GM19035 (cell line): ENCODE data around the gene RADIL.
A peak's percentile ranks its signal among the peaks of the same experiment; 100 is the strongest.

Experiments used
- ATAC-seq: cut with Tn5 transposase; IDR thresholded peaks from one replicate; pipeline ENCODE4 v1.9.1; 2021; ENCODE audit not compliant: unreplicated experiment

The RADIL gene

GRCh38 chr7:4763091-4763793, 120.3 kb downstream of the RADIL start:
- no peak for ATAC-seq

- ATAC-seq = no peak
Measured at GRCh38 chr7:4762121-4763055, 121.1 kb downstream of the RADIL start.

- no peak for ATAC-seq
Measured at GRCh38 chr7:4760952-4761351, 122.6 kb downstream of the RADIL start.

- no peak for ATAC-seq
Measured at GRCh38 chr7:4759211-4759610, 124.3 kb downstream of the RADIL start.

GRCh38 chr7:4758791-4759190, 124.7 kb downstream of the RADIL start:
- no peak for ATAC-seq

- ATAC-seq = no peak
Measured at GRCh38 chr7:4758111-4758510, 125.4 kb downstream of the RADIL start.

- no peak for ATAC-seq
Measured at GRCh38 chr7:4755045-4755444, 128.5 kb downstream of the RADIL start.

- no peak for ATAC-seq
Measured at GRCh38 chr7:4754433-4755010, 129.0 kb downstream of the RADIL start.

GRCh38 chr7:4753598-4754432, 129.7 kb downstream of the RADIL start:
- peak; percentile 84 for ATAC-seq

GRCh38 chr7:4751398-4751947, 132.0 kb downstream of the RADIL start:
- ATAC-seq = no peak

GRCh38 chr7:4749798-4750197, 133.7 kb downstream of the RADIL start:
- no peak for ATAC-seq

- no peak for ATAC-seq
Measured at GRCh38 chr7:4749363-4749762, 134.2 kb downstream of the RADIL start.
